Stomach (tissue), 4 donors: ENCODE measurements around the gene ZNF485.

Experiments used
- POLR2A ChIP-seq, 4 donors: fragments of 450-650 bp; IDR thresholded peaks; one replicate each; pipeline ENCODE4 v1.6.1; 2016; ENCODE audit warnings: antibody characterized with exemption in 4 of 4, control low read depth in 2 of 4, mild to moderate bottlenecking in 1 of 4, moderate library complexity in 1 of 4
- TF ChIP-seq, protein P1 (sequence below), 7 experiments: fragments of 450-650 bp in 4 of 7; fragments of 200-600 bp in 3 of 7; sonication (generic) in 3 of 7; IDR thresholded peaks; one replicate each; pipeline ENCODE4 v1.5.1; 2016 to 2019; ENCODE audit warnings: antibody characterized with exemption in 7 of 7, control low read depth in 2 of 7, mild to moderate bottlenecking in 1 of 7

- TF ChIP-seq, protein P1, sequence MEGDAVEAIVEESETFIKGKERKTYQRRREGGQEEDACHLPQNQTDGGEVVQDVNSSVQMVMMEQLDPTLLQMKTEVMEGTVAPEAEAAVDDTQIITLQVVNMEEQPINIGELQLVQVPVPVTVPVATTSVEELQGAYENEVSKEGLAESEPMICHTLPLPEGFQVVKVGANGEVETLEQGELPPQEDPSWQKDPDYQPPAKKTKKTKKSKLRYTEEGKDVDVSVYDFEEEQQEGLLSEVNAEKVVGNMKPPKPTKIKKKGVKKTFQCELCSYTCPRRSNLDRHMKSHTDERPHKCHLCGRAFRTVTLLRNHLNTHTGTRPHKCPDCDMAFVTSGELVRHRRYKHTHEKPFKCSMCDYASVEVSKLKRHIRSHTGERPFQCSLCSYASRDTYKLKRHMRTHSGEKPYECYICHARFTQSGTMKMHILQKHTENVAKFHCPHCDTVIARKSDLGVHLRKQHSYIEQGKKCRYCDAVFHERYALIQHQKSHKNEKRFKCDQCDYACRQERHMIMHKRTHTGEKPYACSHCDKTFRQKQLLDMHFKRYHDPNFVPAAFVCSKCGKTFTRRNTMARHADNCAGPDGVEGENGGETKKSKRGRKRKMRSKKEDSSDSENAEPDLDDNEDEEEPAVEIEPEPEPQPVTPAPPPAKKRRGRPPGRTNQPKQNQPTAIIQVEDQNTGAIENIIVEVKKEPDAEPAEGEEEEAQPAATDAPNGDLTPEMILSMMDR (IDR thresholded peaks at IDR 0.05), result no peak
- TF ChIP-seq POLR2A (IDR thresholded peaks at IDR 0.05), result no peak
These were observed 6.9 kb upstream of the ZNF485 start for GRCh38 chr10:43599333-43599732.
